HAP-1 (cell line): ENCODE results near the gene SMIM1.
A peak's percentile ranks its signal among the peaks of the same experiment; 100 is the strongest.
"Not testable (repeated sequence)": the region's sequence is repeated elsewhere in the genome, so short reads cannot be mapped to it uniquely, and the experiment has no call there.

ENCODE experiments used
- DNase-seq, 2 experiments: peaks; one replicate each; pipeline ENCODE4 v3.0.0-alpha.2; 2016 to 2020; ENCODE audit warnings: low spot score in 2 of 2
- H3K27me3 ChIP-seq: fragments of 250-450 bp; sonication (Bioruptor Pico); 2 replicates; pipeline ENCODE4 v1.5.1; 2020; ENCODE audit warnings: low read depth, mild to moderate bottlenecking, moderate library complexity
- H3K36me3 ChIP-seq: fragments of 250-450 bp; sonication (Bioruptor Pico); replicated peaks from 2 replicates; pipeline ENCODE4 v1.5.1; 2020; ENCODE audit warnings: mild to moderate bottlenecking
- H3K4me1 ChIP-seq: fragments of 250-450 bp; sonication (Bioruptor Pico); 2 replicates; pipeline ENCODE4 v1.5.1; 2020; ENCODE audit warnings: mild to moderate bottlenecking
- H3K4me3 ChIP-seq: fragments of 250-450 bp; sonication (Bioruptor Pico); 2 replicates; pipeline ENCODE4 v1.5.1; 2020; ENCODE audit warnings: mild to moderate bottlenecking, moderate library complexity
- H3K9me3 ChIP-seq: fragments of 250-450 bp; sonication (Bioruptor Pico); 2 replicates; pipeline ENCODE4 v1.5.1; 2020; ENCODE audit warnings: mild to moderate bottlenecking, moderate library complexity
- in situ Hi-C: fragments of 300-500 bp; cut with MboI; formaldehyde crosslinking; loops from 3 replicates; pipeline ENCODE4 v1.14.3; 2020; ENCODE audit warnings: low sequenced_read_pairs, inconsistent platforms, mixed read lengths

The SMIM1 gene

GRCh38 chr1:3772715-3773571, at the start of gene SMIM1:
TSS of gene SMIM1 (plus strand) at chr1:3772749. CDS start at chr1:3775374, 2,625 bp downstream.
- Histone ChIP-seq H3K4me3 (peak within 1 kb of the TSS; percentile 45), H3K27me3 (no peaks in the 10 kb centered on the region), H3K9me3 (no peaks in the 10 kb centered on the region), H3K36me3 (no peaks in the 10 kb centered on the region), H3K4me1 (peaks cover 5% of the 10 kb centered on the region)
- DNase-seq: no peak
- in situ Hi-C loops: no loop called here

- no peaks in the 10 kb centered on the region for H3K4me1 ChIP-seq
- no peak overlapping the region for H3K4me3 ChIP-seq
- in situ Hi-C loops: no loop called here
Observed at GRCh38 chr1:3722846-3723245, 49.7 kb upstream of the SMIM1 start.

GRCh38 chr1:3724416-3725030, 48.0 kb upstream of the SMIM1 start:
- H3K36me3 ChIP-seq, H3K27me3 ChIP-seq, H3K9me3 ChIP-seq, H3K4me3 ChIP-seq, in situ Hi-C loops, H3K4me1 ChIP-seq: not testable (repeated sequence)
- DNase-seq: peak; percentile 55 to 89

More at GRCh38 chr1:3722846-3723245, 49.7 kb upstream of the SMIM1 start:
- Histone ChIP-seq H3K27me3 (no peaks in the 10 kb centered on the region), H3K36me3 (no peaks in the 10 kb centered on the region), H3K9me3 (no peaks in the 10 kb centered on the region)
- no peak for DNase-seq

GRCh38 chr1:3725366-3725765, 47.2 kb upstream of the SMIM1 start:
- Histone ChIP-seq H3K27me3 (no peaks in the 10 kb centered on the region), H3K4me3 (no peak overlapping the region), H3K9me3 (no peaks in the 10 kb centered on the region), H3K36me3 (no peaks in the 10 kb centered on the region), H3K4me1 (no peaks in the 10 kb centered on the region)
- no peak for DNase-seq
- in situ Hi-C loops: no loop called here

GRCh38 chr1:3727042-3727824, 45.3 kb upstream of the SMIM1 start:
- Histone ChIP-seq H3K4me1 (no peaks in the 10 kb centered on the region), H3K9me3 (no peaks in the 10 kb centered on the region), H3K4me3 (no peak overlapping the region), H3K27me3 (no peaks in the 10 kb centered on the region), H3K36me3 (no peaks in the 10 kb centered on the region)
- peak in 1 of 2 experiments; percentile 59 for DNase-seq
- in situ Hi-C loops: no loop called here

GRCh38 chr1:3727825-3728776, 44.4 kb upstream of the SMIM1 start:
- DNase-seq: no peak
- Histone ChIP-seq H3K9me3 (no peaks in the 10 kb centered on the region), H3K4me3 (no peak overlapping the region), H3K4me1 (no peaks in the 10 kb centered on the region), H3K36me3 (no peaks in the 10 kb centered on the region), H3K27me3 (no peaks in the 10 kb centered on the region)
- in situ Hi-C loops: no loop called here

- in situ Hi-C loops: no loop called here
- Histone ChIP-seq H3K27me3 (no peaks in the 10 kb centered on the region), H3K4me3 (no peak overlapping the region), H3K4me1 (no peaks in the 10 kb centered on the region), H3K9me3 (no peaks in the 10 kb centered on the region), H3K36me3 (peaks cover 3% of the 10 kb centered on the region; the same call in 1 of the 2 replicates)
- no peak for DNase-seq
Observed at GRCh38 chr1:3729594-3730542, 42.7 kb upstream of the SMIM1 start.

- in situ Hi-C loops: no loop called here
- no peak for DNase-seq
- H3K4me3 ChIP-seq: no peak overlapping the region
- peaks cover 5% of the 10 kb centered on the region for H3K36me3 ChIP-seq
- no peaks in the 10 kb centered on the region for H3K4me1 ChIP-seq
- no peaks in the 10 kb centered on the region for H3K27me3 ChIP-seq
- H3K9me3 ChIP-seq: no peaks in the 10 kb centered on the region
Observed at GRCh38 chr1:3730543-3731247, 41.9 kb upstream of the SMIM1 start.

GRCh38 chr1:3731583-3732433, 40.7 kb upstream of the SMIM1 start:
- H3K27me3 ChIP-seq: no peaks in the 10 kb centered on the region
- no peaks in the 10 kb centered on the region for H3K9me3 ChIP-seq
- H3K36me3 ChIP-seq: peaks cover 12% of the 10 kb centered on the region
- H3K4me3 ChIP-seq: no peak overlapping the region
- in situ Hi-C loops: no loop called here
- no peaks in the 10 kb centered on the region for H3K4me1 ChIP-seq
- DNase-seq: no peak

- H3K27me3 ChIP-seq: no peaks in the 10 kb centered on the region
- no peak for DNase-seq
- no peaks in the 10 kb centered on the region for H3K9me3 ChIP-seq
- peaks cover 15% of the 10 kb centered on the region for H3K36me3 ChIP-seq
- no peak overlapping the region for H3K4me3 ChIP-seq
- in situ Hi-C loops: no loop called here
- H3K4me1 ChIP-seq: no peaks in the 10 kb centered on the region
Observed at GRCh38 chr1:3732434-3733093, 40.0 kb upstream of the SMIM1 start.
